GM19099 (cell line): ENCODE results near the gene MROH2B.

ENCODE experiments used
- POLR2A ChIP-seq: IDR thresholded peaks from 3 replicates; pipeline ENCODE4 v1.6.1; 2011; ENCODE audit warnings: low read depth; ENCODE audit not compliant: insufficient read length; ENCODE audit errors: extremely low read depth

Gene MROH2B

DNA sequence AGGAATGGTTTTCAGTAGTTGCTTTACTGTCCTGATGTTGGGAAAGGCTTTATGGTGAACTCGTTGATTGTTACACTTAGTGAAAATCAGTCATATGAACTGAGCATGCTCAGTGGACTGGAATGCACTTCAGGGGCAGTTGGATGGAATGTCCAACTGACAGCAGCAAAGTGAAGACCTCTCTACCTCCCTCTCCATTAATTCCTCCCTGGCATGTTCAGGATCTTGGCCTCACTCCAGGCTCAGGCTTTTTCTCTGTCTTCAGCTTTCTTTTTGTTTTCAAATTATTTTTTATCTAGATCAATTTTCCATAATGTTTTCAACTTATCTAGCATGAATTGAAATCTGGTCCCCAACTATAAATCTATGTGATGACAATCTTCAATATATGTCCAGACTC, at the start of gene MROH2B:
Gene MROH2B, minus strand, starts transcription at position 101 of the 400 bp plus-strand sequence. CDS start 490 bp downstream, outside the sequence.
- no peak for TF ChIP-seq POLR2A

DNA sequence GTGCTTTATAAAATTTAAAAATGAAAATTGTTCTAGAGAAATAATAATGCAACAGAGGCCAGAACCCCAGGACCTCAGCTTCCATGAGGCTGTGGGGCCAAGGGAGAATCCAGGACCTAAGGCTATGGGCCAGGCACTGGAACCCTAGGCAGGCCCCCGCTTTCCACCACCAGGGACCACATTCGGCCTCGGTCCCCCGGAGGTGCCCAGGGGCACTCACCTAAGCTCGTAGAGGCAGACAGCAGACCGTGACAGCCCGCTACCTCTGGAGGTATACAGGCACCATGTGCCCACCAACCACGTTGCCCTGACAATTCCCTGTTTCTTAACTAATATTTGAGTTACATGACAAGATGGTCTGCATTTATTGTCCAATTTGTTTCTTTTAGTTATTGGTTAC, 49.5 kb upstream of the MROH2B start:
- no peak for TF ChIP-seq POLR2A

DNA sequence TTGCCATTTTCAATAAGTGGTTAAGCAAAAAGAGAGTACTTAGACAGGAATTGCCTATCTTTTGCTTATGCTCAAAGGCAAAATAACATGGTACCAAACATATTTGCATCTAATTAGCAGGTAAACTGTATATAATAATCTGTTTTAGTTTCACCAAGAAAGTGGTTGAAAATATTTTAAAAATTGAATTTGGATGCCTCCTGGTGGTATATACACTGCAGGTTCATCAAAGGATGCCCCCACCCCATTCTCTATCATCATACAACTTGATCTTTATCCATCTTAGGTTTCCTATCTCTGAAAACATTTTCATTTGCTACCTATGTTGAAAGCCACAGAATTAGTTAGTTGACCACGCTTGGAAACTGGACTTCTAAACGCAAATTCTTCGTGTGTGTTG, 47.0 kb upstream of the MROH2B start:
- no peak for TF ChIP-seq POLR2A

- no peak for TF ChIP-seq POLR2A
These were observed 44.1 kb upstream of the MROH2B start for GRCh38 chr5:41115281-41115680.

DNA sequence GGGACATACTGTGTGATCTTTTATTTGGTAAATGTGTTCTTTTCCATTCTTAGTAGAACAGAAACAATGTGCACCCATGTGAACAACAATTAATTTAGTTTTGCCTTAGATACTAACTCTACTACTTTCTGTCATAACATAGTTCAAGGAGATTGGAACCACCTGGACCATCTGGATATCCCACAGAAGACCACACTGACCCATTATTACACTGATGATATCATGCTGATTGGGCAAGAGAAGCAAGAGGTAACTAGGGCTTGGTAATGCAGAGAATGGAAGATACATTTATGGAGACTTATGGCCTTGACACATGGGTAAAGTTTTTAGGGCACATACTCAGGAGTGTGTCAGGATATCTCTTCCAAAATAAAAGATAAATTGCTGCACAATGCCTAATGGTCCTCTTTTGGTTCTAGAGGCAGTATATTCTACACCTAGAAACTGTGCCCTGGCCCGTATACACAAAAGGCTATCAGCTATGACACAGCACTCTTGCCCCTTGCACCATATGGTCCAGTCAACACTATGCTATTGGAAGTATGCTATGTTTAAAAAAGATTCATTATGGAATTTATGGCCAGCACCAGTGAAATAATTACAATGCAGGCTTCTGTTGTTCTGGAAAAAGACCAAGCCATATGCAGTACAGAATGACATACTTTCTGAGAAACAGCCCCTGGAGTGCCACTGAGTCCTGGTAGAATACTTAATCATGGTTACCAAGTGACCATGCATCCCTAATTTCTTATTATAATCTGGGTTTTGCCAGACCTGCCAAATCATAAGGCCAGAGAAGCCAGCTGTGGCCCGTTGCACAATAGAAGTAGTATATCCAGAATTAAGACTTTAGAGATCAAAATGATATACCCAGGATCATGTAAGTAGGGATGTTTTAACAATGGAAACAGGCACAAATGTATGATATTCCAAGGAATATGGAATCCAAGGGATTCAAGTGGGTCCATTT, 41.6 kb upstream of the MROH2B start:
- no peak for TF ChIP-seq POLR2A

DNA sequence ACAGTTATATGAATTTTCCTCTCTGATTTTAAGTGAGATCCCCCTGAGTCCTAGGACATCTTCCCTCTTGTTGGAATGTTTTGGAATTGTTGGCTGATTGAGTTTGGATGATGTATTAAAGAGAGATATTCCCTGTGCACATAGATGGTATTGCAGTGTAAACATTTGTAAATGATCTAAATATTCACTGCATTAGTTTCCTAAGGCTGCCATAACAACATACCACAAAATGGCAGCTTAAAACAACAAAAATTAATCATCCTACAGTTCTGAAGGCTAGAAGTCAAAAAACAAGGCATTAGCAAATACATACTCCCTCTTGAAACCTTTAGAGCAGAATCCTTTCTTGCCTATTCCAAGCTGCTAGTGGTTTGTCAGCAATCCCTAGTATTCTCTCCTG, 38.0 kb upstream of the MROH2B start:
- no peak for TF ChIP-seq POLR2A

GRCh38 chr5:41102341-41102740, 31.2 kb upstream of the MROH2B start:
- no peak for TF ChIP-seq POLR2A

- no peak for TF ChIP-seq POLR2A
These were observed 26.5 kb upstream of the MROH2B start for GRCh38 chr5:41097642-41098041.

GRCh38 chr5:41095324-41096101, 24.4 kb upstream of the MROH2B start:
- no peak for TF ChIP-seq POLR2A

- no peak for TF ChIP-seq POLR2A
These were observed 23.7 kb upstream of the MROH2B start for GRCh38 chr5:41094871-41095270.

- no peak for TF ChIP-seq POLR2A
These were observed 22.7 kb upstream of the MROH2B start for GRCh38 chr5:41093803-41094202.

DNA sequence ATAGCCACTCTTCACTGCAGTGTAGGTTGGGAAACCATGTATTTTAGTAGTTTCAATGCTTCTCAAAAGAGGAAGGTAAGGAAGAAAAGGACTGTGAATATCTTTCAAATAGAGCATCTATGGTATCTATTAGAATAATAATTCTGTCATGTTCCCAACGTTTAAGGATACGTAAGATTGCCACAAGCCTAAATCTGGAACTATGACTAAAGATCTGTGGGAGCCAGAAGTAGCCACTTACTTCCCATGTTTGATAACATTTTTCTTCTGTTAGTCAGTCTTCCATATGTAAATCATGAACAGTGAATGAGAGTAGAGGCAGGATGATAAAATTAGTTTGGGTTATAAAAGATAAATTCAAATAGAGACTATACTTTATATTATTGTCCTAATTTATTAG, 16.3 kb upstream of the MROH2B start:
- TF ChIP-seq POLR2A = no peak

DNA sequence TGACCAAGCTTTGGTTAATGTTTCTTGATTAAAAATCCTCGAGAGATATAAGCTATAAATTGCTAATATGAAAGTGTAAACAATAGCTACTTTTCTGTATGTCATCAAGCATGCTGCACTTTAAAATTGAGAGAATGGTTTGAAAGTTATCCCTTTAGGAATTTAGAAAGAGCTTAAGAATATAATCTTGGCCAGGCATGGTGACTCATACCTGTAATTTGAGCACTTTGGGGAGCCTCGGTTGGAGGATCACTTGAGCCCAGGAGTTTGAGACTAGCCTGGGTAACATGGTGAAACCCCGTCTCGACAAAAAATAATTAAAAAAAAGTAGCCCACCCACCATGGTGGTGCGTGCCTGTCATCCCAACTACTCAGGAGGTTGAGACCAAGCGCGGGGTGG, 12.2 kb upstream of the MROH2B start:
- no peak for TF ChIP-seq POLR2A

- no peak for TF ChIP-seq POLR2A
These were observed 833 bp upstream of the MROH2B start for GRCh38 chr5:41071975-41072374.

- no peak for TF ChIP-seq POLR2A
These were observed 3.2 kb downstream of the MROH2B start for GRCh38 chr5:41067714-41068568.
